Endothelial cell of umbilical vein (primary cell): Measurements from ENCODE around the gene TUBB4A.

ENCODE experiments used
- CTCF ChIP-seq, 2 donors: IDR thresholded peaks; 1 replicate in 1 of 2; 2 replicates in 1 of 2; pipeline ENCODE4 v1.5.1; 2011; ENCODE audit warnings: low read length in 2 of 2, mild to moderate bottlenecking in 2 of 2, moderate library complexity in 2 of 2, control low read depth in 1 of 2, inconsistent platforms in 1 of 2, low read depth in 1 of 2; ENCODE audit not compliant: insufficient read depth in 1 of 2; ENCODE audit errors: extremely low read depth in 1 of 2
- EZH2 ChIP-seq: IDR thresholded peaks from 2 replicates; pipeline ENCODE4 v1.6.1; 2012; ENCODE audit warnings: borderline replicate concordance, low read depth, mild to moderate bottlenecking, moderate library complexity, low read length, inconsistent platforms; ENCODE audit not compliant: severe bottlenecking
- POLR2A ChIP-seq: IDR thresholded peaks from 2 replicates; pipeline ENCODE4 v1.6.1; 2012; ENCODE audit warnings: low read depth, mild to moderate bottlenecking, control low read depth, low read length

GRCh38 chr19:6478815-6479214 is 23.3 kb downstream of the TUBB4A start:
- no peak for TF ChIP-seq EZH2
- no peak for TF ChIP-seq CTCF (IDR thresholded peaks at IDR 0.05; ENCODE audit: extremely low read depth in 1 of 2, insufficient read depth in 1 of 2, low read depth in 1 of 2, low read length in 2 of 2)
- TF ChIP-seq POLR2A: no peak
